HCT116 (cell line): ENCODE data around the gene SPAG4. TPM values are rescaled to one million over a fixed set of nuclear protein-coding genes. Genes with fewer than 3 reads are reported as not detected.
A peak's percentile ranks its signal among the peaks of the same experiment; 100 is the strongest.

Experiments used
- ATAC-seq: fragments of 200-7000 bp; cut with Tn5 transposase; 2 replicates; pipeline ENCODE4 v1.9.1; 2020; ENCODE audit warnings: mild to moderate bottlenecking, moderate library complexity
- BruUV-seq: library from RNA; stranded (reverse); fragments of 400-500 nt; replicated peaks from 2 replicates; lab custom pipeline; 2021; lab: Mats Ljungman, UMichigan
- CTCF ChIA-PET: fragments of 300-600 bp; sonication (Branson Sonifier 250); formaldehyde crosslinking; loops from one replicate; lab custom pipeline; 2021; ENCODE audit warnings: antibody characterized with exemption; lab: Charles Lee
- POLR2A ChIA-PET: fragments of 300-600, 350-600 bp; sonication (Branson Sonifier 250); formaldehyde crosslinking; loops from one replicate; lab custom pipeline; 2021; ENCODE audit warnings: antibody characterized with exemption; lab: Charles Lee
- RAD21 ChIA-PET, 2 experiments: fragments of 300-600 bp; sonication (Branson Sonifier 250); formaldehyde crosslinking; loops; one replicate each; lab custom pipeline; 2023; ENCODE audit warnings: low total read pairs in 2 of 2; ENCODE audit not compliant: uncharacterized antibody in 2 of 2, unreplicated experiment in 2 of 2, low non-redundant PET in 1 of 2; lab: Charles Lee
- DNase-seq: peaks from one replicate; pipeline ENCODE4 v3.0.0-alpha.2; 2010; ENCODE audit warnings: low read depth, low spot score
- H2AFZ ChIP-seq: fragments of 200-600 bp; shearing (Covaris generic), sonication (generic); 2 replicates; pipeline ENCODE4 v1.6.1; 2017; ENCODE audit warnings: low read depth, mixed run types, mixed read lengths, antibody characterized with exemption, low read length; ENCODE audit not compliant: poor library complexity, severe bottlenecking
- H3K27ac ChIP-seq: 2 replicates; pipeline ENCODE4 v1.5.1; 2012; ENCODE audit warnings: low read depth, low read length
- H3K27me3 ChIP-seq: fragments of 200-600 bp; sonication (generic); 2 replicates; pipeline ENCODE4 v1.6.1; 2016; ENCODE audit warnings: mixed run types, low read length, mixed read lengths; ENCODE audit not compliant: insufficient read depth
- H3K36me3 ChIP-seq, 2 experiments: fragments of 200-500 bp in 1 of 2; fragments of 200-600 bp in 1 of 2; sonication (Bioruptor generic) in 1 of 2; sonication (generic) in 1 of 2; 2 replicates each; pipeline versions ENCODE4 v1.5.1 to v1.6.1; 2014 to 2016; ENCODE audit warnings: low read length in 2 of 2, inconsistent platforms in 1 of 2, mixed read lengths in 1 of 2, mixed run types in 1 of 2; ENCODE audit not compliant: insufficient read depth in 2 of 2, control insufficient read depth in 1 of 2
- H3K4me1 ChIP-seq, 2 experiments: fragments of 200-600 bp in 1 of 2; sonication (generic) in 1 of 2; 2 replicates each; pipeline versions ENCODE4 v1.5.1 to v1.6.1; 2012 to 2017; ENCODE audit warnings: low read length in 2 of 2, inconsistent platforms in 1 of 2, mild to moderate bottlenecking in 1 of 2, mixed read lengths in 1 of 2, mixed run types in 1 of 2, moderate library complexity in 1 of 2; ENCODE audit not compliant: insufficient read depth in 2 of 2, control insufficient read depth in 1 of 2
- H3K4me2 ChIP-seq: fragments of 200-600 bp; sonication (generic); 2 replicates; pipeline ENCODE4 v1.6.1; 2017; ENCODE audit warnings: mixed run types, low read length, mixed read lengths
- H3K4me3 ChIP-seq, 2 experiments: fragments of 200-600 bp in 1 of 2; sonication (generic) in 1 of 2; replicated peaks in 1 of 2; 2 replicates each; pipeline ENCODE4 v1.5.1; 2011 to 2016; ENCODE audit warnings: low read length in 2 of 2, control low read depth in 1 of 2, low read depth in 1 of 2, mild to moderate bottlenecking in 1 of 2, mixed read lengths in 1 of 2, mixed run types in 1 of 2
- H3K79me2 ChIP-seq: fragments of 200-600 bp; sonication (generic); 2 replicates; pipeline ENCODE4 v1.6.1; 2017; ENCODE audit warnings: mild to moderate bottlenecking, mixed run types, low read length, moderate library complexity, mixed read lengths; ENCODE audit not compliant: insufficient read depth
- H3K9ac ChIP-seq: fragments of 200-600 bp; sonication (generic); 2 replicates; pipeline ENCODE4 v1.6.1; 2016; ENCODE audit warnings: low read length, mixed read lengths
- H3K9me2 ChIP-seq: fragments of 200-600 bp; sonication (generic), shearing (Covaris generic); 2 replicates; pipeline ENCODE4 v1.6.1; 2017; ENCODE audit warnings: mixed run types, mild to moderate bottlenecking, moderate library complexity; ENCODE audit not compliant: insufficient read depth
- H3K9me3 ChIP-seq, 2 experiments: fragments of 200-500 bp in 1 of 2; fragments of 200-600 bp in 1 of 2; sonication (Bioruptor generic) in 1 of 2; sonication (generic) in 1 of 2; 2 replicates each; pipeline ENCODE4 v1.6.1; 2014 to 2017; ENCODE audit warnings: low read length in 2 of 2, mixed read lengths in 2 of 2, inconsistent platforms in 1 of 2, low read depth in 1 of 2, mild to moderate bottlenecking in 1 of 2, mixed run types in 1 of 2, moderate library complexity in 1 of 2; ENCODE audit not compliant: control insufficient read depth in 1 of 2, insufficient read depth in 1 of 2
- H4K20me1 ChIP-seq: fragments of 200-600 bp; sonication (generic), shearing (Covaris generic); 2 replicates; pipeline ENCODE4 v1.6.1; 2017; ENCODE audit warnings: mixed run types, mild to moderate bottlenecking, moderate library complexity; ENCODE audit not compliant: insufficient read depth
- ELF1 ChIP-seq: IDR thresholded peaks from 2 replicates; pipeline ENCODE4 v1.6.1; 2012; ENCODE audit warnings: low read depth, borderline replicate concordance
- EZH2 ChIP-seq: fragments of 200-600 bp; sonication (generic); IDR thresholded peaks from 2 replicates; pipeline ENCODE4 v1.6.1; 2017; ENCODE audit warnings: antibody characterized with exemption, mixed run types
- FOSL1 ChIP-seq: IDR thresholded peaks from 2 replicates; pipeline ENCODE4 v1.6.1; 2012; ENCODE audit warnings: low read depth
- JUND ChIP-seq: IDR thresholded peaks from 2 replicates; pipeline ENCODE4 v1.6.1; 2012
- SP1 ChIP-seq: IDR thresholded peaks from 2 replicates; pipeline ENCODE4 v1.6.1; 2012; ENCODE audit warnings: low read depth
- TCF7L2 ChIP-seq: IDR thresholded peaks from 2 replicates; pipeline ENCODE4 v1.7.0; 2011; ENCODE audit warnings: borderline replicate concordance, inconsistent platforms; ENCODE audit not compliant: insufficient read depth, insufficient read length; ENCODE audit errors: extremely low read depth
- ZNF274 ChIP-seq: fragments of 200-500 bp; sonication (Bioruptor generic); IDR thresholded peaks from 2 replicates; pipeline ENCODE4 v1.6.1; 2014; ENCODE audit warnings: mild to moderate bottlenecking, low read depth, low read length, inconsistent platforms
- intact Hi-C: fragments of 100-400 bp; cut with micrococcal nuclease; formaldehyde crosslinking; loops from 2 replicates; pipeline ENCODE4 v1.10.0; 2022
- total RNA-seq: library from RNA; stranded (reverse); gene quantifications from one replicate; pipeline ENCODE4 v1.2.1, GENCODE V29; 2021; ENCODE audit not compliant: unreplicated experiment
- TF ChIP-seq, protein P1 (sequence below): IDR thresholded peaks from 2 replicates; pipeline ENCODE4 v1.6.1; 2012
- TF ChIP-seq, protein P2 (sequence below): IDR thresholded peaks from 2 replicates; pipeline ENCODE4 v1.6.1; 2012

Gene SPAG4
- total RNA-seq, 1 experiment from 2014 or later = 6.2 TPM

DNA sequence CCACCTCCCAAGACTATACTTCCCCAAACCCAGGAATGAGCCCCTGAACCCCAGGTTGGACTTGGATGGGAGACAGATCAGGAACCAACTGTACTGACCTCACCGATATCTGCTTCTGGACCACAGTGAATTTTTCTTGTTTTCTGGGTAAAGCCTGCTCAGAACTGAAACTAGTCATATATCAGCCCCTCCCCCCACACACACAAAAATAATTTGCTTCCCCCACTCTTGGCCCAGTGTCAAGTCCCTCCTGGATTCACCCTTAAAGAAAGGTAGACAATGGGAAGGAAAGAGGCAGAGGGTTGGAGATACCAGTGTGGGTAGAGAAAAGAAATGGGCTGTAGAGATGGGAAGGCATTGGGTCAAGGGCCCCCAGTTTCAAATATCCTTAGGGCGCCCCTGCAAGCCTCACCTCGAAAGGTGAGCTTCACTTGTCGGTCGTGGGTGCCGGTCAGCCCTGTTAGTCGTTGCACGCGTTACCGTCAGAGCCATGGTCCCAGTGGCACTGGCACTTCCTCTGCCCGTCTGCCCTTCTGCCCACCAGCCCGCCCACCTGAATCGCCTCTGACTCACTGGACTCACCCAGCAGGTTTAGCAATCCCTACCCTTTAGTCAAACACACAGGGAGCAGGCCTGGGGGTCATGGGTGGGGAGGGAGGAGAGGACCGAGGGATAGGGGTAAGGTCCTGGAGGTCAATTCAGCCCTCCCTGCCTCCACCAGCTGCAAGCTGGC is 8.5 kb upstream of the SPAG4 start (continued):
- no peak for TF ChIP-seq TCF7L2
- peak; percentile 96 for TF ChIP-seq SP1
- TF ChIP-seq ZNF274 = no peak

DNA sequence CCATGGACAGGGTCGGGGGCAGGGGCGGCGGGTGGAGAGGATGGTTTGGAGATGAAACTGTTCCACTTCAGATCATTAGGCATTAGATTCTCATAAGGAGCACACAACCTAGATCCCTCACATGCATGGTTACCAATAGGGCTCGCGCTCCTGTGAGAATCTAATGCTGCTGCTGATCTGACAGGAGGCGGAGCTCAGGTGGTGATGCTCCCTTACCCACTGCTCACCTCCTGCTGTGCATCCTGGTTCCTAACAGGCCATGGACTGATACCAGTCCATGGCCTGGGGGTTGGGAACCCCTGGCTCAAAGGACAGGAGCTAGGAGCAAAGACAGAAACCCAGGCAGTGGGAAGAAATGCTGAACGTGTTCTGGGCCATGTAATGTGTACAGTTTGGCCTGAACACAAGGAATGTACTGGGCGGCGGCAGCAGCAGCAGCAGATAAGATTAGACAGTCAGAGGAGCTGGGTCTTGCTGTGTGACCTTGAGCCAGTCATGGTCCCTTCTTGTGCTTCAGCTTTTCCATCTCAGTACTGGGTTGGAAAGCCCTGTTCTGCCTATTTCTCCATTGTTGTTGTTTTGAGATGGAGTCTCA is 4.7 kb upstream of the SPAG4 start:
- POLR2A ChIA-PET = no interaction called here
- CTCF ChIA-PET = no interaction called here
- H3K9ac ChIP-seq = no peak overlapping the region
- H2AFZ ChIP-seq = no peak overlapping the region
- peaks cover 30 to 52% of the 10 kb centered on the region in 2 experiments for H3K4me1 ChIP-seq
- H3K27me3 ChIP-seq = no peaks in the 10 kb centered on the region
- H3K27ac ChIP-seq = no peak overlapping the region
- no peak for ATAC-seq
- TF ChIP-seq ELF1 = no peak
- TF ChIP-seq, protein P1, sequence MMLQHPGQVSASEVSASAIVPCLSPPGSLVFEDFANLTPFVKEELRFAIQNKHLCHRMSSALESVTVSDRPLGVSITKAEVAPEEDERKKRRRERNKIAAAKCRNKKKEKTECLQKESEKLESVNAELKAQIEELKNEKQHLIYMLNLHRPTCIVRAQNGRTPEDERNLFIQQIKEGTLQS = no peak
- TF ChIP-seq, protein P2, sequence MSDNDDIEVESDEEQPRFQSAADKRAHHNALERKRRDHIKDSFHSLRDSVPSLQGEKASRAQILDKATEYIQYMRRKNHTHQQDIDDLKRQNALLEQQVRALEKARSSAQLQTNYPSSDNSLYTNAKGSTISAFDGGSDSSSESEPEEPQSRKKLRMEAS = no peak
- TF ChIP-seq JUND = no peak
- no peak for TF ChIP-seq EZH2
- TF ChIP-seq FOSL1 = no peak
- TF ChIP-seq, all 23 proteins: peak for 0
- DNase-seq = no peak
- Histone ChIP-seq H3K4me2 (peak overlapping the region; percentile 19; the same call in 1 of the 2 replicates), H3K36me3 (no peaks in the 10 kb centered on the region), H3K4me3 (no peak overlapping the region), H3K9me3 (no peaks in the 10 kb centered on the region), H3K79me2 (no peaks in the 10 kb centered on the region), H4K20me1 (no peaks in the 10 kb centered on the region), H3K9me2 (no peaks in the 10 kb centered on the region)
- RAD21 ChIA-PET = no interaction called here
- intact Hi-C loops = no loop called here
- BruUV-seq = no TSS peak
